Brain microvascular endothelial cell (primary cell): ENCODE results near the gene TACR1.

Experiments
- DNase-seq: peaks from one replicate; pipeline ENCODE4 v3.0.0-alpha.2; 2020
- H3K27ac ChIP-seq: fragments of 250-450 bp; sonication (Bioruptor Pico); 2 replicates; pipeline ENCODE4 v1.5.1; 2020; ENCODE audit warnings: mild to moderate bottlenecking, moderate library complexity
- H3K27me3 ChIP-seq: fragments of 250-450 bp; sonication (Bioruptor Pico); replicated peaks from 2 replicates; pipeline ENCODE4 v1.5.1; 2020; ENCODE audit warnings: mild to moderate bottlenecking
- H3K36me3 ChIP-seq: fragments of 250-450 bp; sonication (Bioruptor Pico); replicated peaks from 2 replicates; pipeline ENCODE4 v1.5.1; 2020; ENCODE audit warnings: mild to moderate bottlenecking
- H3K4me3 ChIP-seq: 2 replicates; pipeline ENCODE4 v1.5.1; 2011; ENCODE audit warnings: low read depth, mild to moderate bottlenecking, control low read depth, low read length, moderate library complexity
- CTCF ChIP-seq: IDR thresholded peaks from 2 replicates; pipeline ENCODE4 v1.5.1; 2011; ENCODE audit warnings: low read depth, mild to moderate bottlenecking, moderate library complexity, low read length, control low read depth, inconsistent platforms; ENCODE audit errors: missing control alignments
- in situ Hi-C: cut with HindIII; loops from 2 replicates; pipeline ENCODE4 v1.10.0; 2017; ENCODE audit warnings: low sequenced_read_pairs, low pct_ligation_motif_present

The TACR1 gene

DNA sequence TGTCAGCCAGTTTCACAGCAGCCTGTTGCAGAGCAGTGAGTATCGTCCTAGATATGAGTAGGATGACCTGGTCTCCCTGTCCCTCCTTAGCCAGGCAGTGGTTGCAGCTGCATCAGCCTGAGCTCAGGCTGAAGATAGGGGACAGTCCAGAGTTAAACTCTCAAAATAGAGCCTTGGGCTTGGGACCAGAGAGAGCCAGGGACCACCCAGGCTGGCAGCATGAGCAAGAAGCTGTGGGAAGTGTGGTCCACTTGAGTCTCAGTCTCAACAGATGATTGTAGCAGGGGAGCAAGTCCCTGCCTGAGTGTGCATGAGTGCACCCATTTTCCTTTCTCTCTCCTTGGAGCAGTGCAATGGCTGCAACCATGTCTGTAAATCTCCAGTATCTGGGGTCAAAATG, 38.0 kb upstream of the TACR1 start:
- no peak for DNase-seq
- Histone ChIP-seq H3K36me3 (no peaks in the 10 kb centered on the region), H3K27me3 (no peaks in the 10 kb centered on the region), H3K4me3 (no peak overlapping the region), H3K27ac (no peak overlapping the region)
- no peak for TF ChIP-seq CTCF
- in situ Hi-C loops: no loop called here

- H3K27ac ChIP-seq: no peak overlapping the region
- H3K4me3 ChIP-seq: no peak overlapping the region
- in situ Hi-C loops: no loop called here
- peak; percentile 11 for TF ChIP-seq CTCF
- no peaks in the 10 kb centered on the region for H3K36me3 ChIP-seq
- H3K27me3 ChIP-seq: no peaks in the 10 kb centered on the region
- DNase-seq: no peak
These were observed 34.6 kb upstream of the TACR1 start for GRCh38 chr2:75233965-75234364.

- TF ChIP-seq CTCF: no peak
- Histone ChIP-seq H3K36me3 (no peaks in the 10 kb centered on the region), H3K4me3 (no peak overlapping the region), H3K27ac (no peak overlapping the region), H3K27me3 (no peaks in the 10 kb centered on the region)
- no peak for DNase-seq
- in situ Hi-C loops: no loop called here
These were observed 27.3 kb upstream of the TACR1 start for GRCh38 chr2:75226617-75227016.

GRCh38 chr2:75226099-75226498, 26.8 kb upstream of the TACR1 start:
- DNase-seq: no peak
- Histone ChIP-seq H3K4me3 (no peak overlapping the region), H3K27ac (no peak overlapping the region), H3K36me3 (no peaks in the 10 kb centered on the region), H3K27me3 (no peaks in the 10 kb centered on the region)
- in situ Hi-C loops: no loop called here
- no peak for TF ChIP-seq CTCF

DNA sequence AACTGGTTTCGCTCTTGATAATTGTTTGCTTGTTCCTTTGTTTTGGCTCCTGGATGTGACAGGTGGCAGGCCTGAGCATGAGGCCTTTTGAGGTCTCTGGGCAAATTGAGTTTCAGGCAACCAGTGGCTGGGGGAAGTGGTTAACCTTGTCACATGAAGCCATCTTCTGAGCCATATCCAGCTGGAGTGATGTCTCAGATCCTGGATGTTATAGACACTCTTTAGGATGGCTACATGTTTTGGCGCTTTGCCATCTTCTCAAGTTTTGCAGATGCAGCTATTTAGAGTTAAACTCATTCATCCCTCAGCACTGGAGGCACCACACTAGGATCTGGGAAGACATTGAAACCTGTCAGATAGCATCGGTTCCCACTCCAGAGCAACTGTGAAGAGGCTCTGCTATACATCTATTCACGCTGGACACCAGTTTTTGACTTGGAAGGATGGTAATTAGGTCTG, 25.3 kb upstream of the TACR1 start:
- Histone ChIP-seq H3K27ac (no peak overlapping the region), H3K27me3 (no peaks in the 10 kb centered on the region), H3K36me3 (no peaks in the 10 kb centered on the region), H3K4me3 (no peak overlapping the region)
- DNase-seq: no peak
- in situ Hi-C loops: no loop called here
- no peak for TF ChIP-seq CTCF

- no peak for TF ChIP-seq CTCF
- Histone ChIP-seq H3K27ac (no peak overlapping the region), H3K4me3 (no peak overlapping the region), H3K27me3 (no peaks in the 10 kb centered on the region), H3K36me3 (no peaks in the 10 kb centered on the region)
- in situ Hi-C loops: no loop called here
- DNase-seq: no peak
These were observed 23.2 kb upstream of the TACR1 start for GRCh38 chr2:75222527-75222926.
